ENCODE data around the gene CUEDC1. TPM values are rescaled to one million over a fixed set of nuclear protein-coding genes. Genes with fewer than 3 reads are reported as not detected.
A peak's percentile ranks its signal among the peaks of the same experiment; 100 is the strongest.

CUEDC1 gene
- total RNA-seq, 4 donors from 2014 or later: 30.3 to 72.2 (median 51.2) TPM

DNA sequence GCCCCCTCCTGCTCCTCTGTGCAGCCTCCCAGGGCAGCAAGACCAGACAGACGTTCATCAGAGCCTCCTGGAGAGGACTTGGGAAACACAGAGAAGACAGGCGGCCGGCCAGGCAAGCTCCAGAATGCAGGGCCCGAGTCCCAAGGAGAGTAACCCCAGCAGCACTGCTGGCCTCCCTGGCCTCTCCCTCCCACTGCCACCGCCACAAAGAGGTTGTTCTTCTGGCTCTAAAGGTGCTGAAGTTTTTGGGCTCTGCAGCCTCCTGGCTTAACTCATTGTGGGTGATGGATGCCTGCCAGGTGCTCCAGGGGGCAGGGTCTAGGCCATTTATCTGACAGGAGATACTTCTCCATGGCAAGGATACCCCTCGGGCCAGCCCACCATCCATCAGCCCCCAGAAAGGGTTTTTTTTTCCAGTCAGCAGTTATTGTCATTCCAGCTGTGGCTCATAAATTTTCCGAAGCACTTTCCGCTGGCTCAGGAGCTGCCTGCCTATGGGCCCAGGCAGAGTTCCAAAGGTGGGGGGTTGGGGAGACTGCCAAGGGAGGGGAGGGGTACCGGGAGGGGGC lies 73.3 kb downstream of the CUEDC1 start:
- Histone ChIP-seq H3K4me1 (peaks cover 41 to 84% (median 72%) of the 10 kb centered on the region in 4 donors), H3K4me3 (no peak overlapping the region), H3K9me3 (no peaks in the 10 kb centered on the region), H3K27ac (replicated peaks in 1 of 4) (peak overlapping the region; percentile 88 to 95 (median 93)), H3K36me3 (peaks cover 11 to 63% (median 45%) of the 10 kb centered on the region in 4 donors), H3K27me3 (no peaks in the 10 kb centered on the region)
- 18% methylated on average over 4 of the region's 9 CpGs for WGBS
- no peak for DNase-seq (ENCODE audit: extremely low spot score)
- intact Hi-C loops (cut with DNase I): no loop called here
- TF ChIP-seq POLR2A (IDR thresholded peaks at IDR 0.05; ENCODE audit: low read depth) (no peak), EP300 (IDR thresholded peaks at IDR 0.05) (no peak), POLR2AphosphoS5 (IDR thresholded peaks at IDR 0.05) (no peak)
- TF ChIP-seq, protein P1, sequence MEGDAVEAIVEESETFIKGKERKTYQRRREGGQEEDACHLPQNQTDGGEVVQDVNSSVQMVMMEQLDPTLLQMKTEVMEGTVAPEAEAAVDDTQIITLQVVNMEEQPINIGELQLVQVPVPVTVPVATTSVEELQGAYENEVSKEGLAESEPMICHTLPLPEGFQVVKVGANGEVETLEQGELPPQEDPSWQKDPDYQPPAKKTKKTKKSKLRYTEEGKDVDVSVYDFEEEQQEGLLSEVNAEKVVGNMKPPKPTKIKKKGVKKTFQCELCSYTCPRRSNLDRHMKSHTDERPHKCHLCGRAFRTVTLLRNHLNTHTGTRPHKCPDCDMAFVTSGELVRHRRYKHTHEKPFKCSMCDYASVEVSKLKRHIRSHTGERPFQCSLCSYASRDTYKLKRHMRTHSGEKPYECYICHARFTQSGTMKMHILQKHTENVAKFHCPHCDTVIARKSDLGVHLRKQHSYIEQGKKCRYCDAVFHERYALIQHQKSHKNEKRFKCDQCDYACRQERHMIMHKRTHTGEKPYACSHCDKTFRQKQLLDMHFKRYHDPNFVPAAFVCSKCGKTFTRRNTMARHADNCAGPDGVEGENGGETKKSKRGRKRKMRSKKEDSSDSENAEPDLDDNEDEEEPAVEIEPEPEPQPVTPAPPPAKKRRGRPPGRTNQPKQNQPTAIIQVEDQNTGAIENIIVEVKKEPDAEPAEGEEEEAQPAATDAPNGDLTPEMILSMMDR (IDR thresholded peaks at IDR 0.05): no peak

DNA sequence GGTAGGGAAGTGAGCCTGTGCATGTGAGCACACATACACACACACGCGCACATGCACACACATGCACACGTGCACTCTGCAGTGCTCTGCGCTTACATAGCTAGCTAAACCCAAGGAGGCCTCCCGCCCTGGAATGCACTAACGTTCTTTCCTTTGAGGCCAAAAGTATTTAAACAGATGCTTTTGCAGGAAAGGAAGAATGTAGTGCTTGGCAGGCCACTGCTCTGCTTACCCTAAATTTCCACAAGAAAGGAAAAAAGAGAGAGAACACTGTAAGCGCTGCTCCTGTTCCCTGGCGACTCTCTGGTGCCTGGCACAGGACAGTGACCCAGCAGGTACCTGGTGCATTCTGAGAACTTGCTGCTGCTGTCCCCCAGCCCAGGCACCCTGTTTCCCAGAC lies 74.1 kb downstream of the CUEDC1 start:
- intact Hi-C loops (cut with DNase I): no loop called here
- Histone ChIP-seq H3K36me3 (peaks cover 11 to 70% (median 52%) of the 10 kb centered on the region in 4 donors), H3K9me3 (no peaks in the 10 kb centered on the region), H3K4me1 (peaks cover 48 to 89% (median 76%) of the 10 kb centered on the region in 4 donors), H3K27ac (replicated peaks in 1 of 4) (peak overlapping the region; percentile 88 to 95 (median 93)), H3K27me3 (no peaks in the 10 kb centered on the region), H3K4me3 (no peak overlapping the region)
- WGBS: 65% methylated on average over 6 of the region's 8 CpGs
- TF ChIP-seq POLR2A (IDR thresholded peaks at IDR 0.05; ENCODE audit: low read depth): no peak
- no peak for TF ChIP-seq EP300 (IDR thresholded peaks at IDR 0.05)
- TF ChIP-seq POLR2AphosphoS5 (IDR thresholded peaks at IDR 0.05): peak; percentile 58 to 81
- TF ChIP-seq, protein P1 (IDR thresholded peaks at IDR 0.05): no peak
- DNase-seq (ENCODE audit: extremely low spot score): no peak

DNA sequence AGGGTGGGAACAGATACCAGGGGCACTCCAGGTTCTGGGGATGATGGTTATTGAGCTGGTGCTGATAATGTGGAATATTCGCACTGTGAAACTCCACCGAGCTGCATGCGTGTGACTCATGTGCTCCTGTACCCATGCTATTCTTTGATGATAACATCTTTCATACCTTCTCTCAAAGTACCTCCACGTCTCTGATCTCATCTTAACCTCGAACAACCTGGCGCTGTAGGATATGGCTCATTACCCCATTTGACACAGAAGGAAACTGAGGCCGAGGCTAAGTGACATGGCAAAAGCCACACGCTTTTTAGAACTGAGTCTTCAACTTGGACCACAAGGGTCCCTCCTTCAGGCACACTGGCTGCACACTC lies 75.1 kb downstream of the CUEDC1 start:
- WGBS: 75% methylated on average over 8 of the region's 8 CpGs
- H3K27me3 ChIP-seq: no peaks in the 10 kb centered on the region
- no peaks in the 10 kb centered on the region for H3K9me3 ChIP-seq
- TF ChIP-seq POLR2AphosphoS5 (IDR thresholded peaks at IDR 0.05) (no peak), POLR2A (IDR thresholded peaks at IDR 0.05; ENCODE audit: low read depth) (no peak), EP300 (IDR thresholded peaks at IDR 0.05) (no peak)
- TF ChIP-seq, protein P1 (IDR thresholded peaks at IDR 0.05): no peak
- H3K27ac ChIP-seq (replicated peaks in 1 of 4): peak overlapping the region; percentile 88 to 95 (median 93)
- DNase-seq (ENCODE audit: extremely low spot score): no peak
- H3K4me1 ChIP-seq: peaks cover 59 to 89% (median 82%) of the 10 kb centered on the region in 4 donors
- peaks cover 8 to 65% (median 48%) of the 10 kb centered on the region in 4 donors for H3K36me3 ChIP-seq
- no peak overlapping the region for H3K4me3 ChIP-seq
- intact Hi-C loops (cut with DNase I): no loop called here

DNA sequence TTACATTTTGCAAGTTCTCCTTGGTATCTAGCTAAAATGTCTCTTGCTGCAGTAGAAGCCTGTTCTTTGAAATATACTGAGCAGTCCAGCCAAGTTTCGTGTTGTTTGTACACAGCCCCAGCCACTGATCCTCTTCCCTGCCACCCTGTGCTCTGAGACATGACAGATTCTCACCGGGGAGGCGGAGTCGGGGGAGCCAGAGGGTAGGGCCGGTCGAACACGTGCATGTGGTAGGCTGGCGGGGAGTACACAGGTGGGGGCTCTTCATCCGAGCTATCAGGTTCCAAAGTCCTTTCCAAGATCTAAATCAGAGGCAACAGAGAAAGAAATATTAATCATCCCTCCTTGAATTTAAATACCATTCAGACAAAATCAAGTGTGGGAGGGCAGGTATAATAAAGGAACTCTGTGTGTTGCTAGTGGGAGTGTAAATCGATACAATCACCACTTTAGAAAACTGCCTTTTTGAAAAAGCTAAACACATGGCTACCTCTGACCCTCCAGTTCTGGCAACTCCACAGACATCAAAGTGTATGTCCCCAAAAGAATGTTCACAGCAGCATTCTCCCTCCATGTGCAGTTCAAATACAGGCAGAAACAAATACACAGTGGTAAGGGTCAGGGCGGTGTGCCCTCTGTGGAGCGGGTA lies 75.7 kb downstream of the CUEDC1 start:
- Histone ChIP-seq H3K4me1 (peaks cover 64 to 91% (median 87%) of the 10 kb centered on the region in 4 donors), H3K9me3 (no peaks in the 10 kb centered on the region), H3K27me3 (no peaks in the 10 kb centered on the region), H3K27ac (replicated peaks in 1 of 4) (peak overlapping the region; percentile 88 to 95 (median 93)), H3K36me3 (peaks cover 3 to 60% (median 43%) of the 10 kb centered on the region in 4 donors), H3K4me3 (no peak overlapping the region)
- intact Hi-C loops (cut with DNase I): loop anchor here (5.0 kb wide), 2 partner anchors 68 to 108 kb away; partner anchors contain the start of gene VEZF1
- no peak for DNase-seq (ENCODE audit: extremely low spot score)
- 57% methylated on average over 12 of the region's 12 CpGs for WGBS
- TF ChIP-seq EP300 (IDR thresholded peaks at IDR 0.05) (no peak), POLR2A (IDR thresholded peaks at IDR 0.05; ENCODE audit: low read depth) (no peak), POLR2AphosphoS5 (IDR thresholded peaks at IDR 0.05) (peak in 1 of 2 donors; percentile 0)
- TF ChIP-seq, protein P1 (IDR thresholded peaks at IDR 0.05): no peak
